ENCODE data around the gene DIAPH2.

DNA sequence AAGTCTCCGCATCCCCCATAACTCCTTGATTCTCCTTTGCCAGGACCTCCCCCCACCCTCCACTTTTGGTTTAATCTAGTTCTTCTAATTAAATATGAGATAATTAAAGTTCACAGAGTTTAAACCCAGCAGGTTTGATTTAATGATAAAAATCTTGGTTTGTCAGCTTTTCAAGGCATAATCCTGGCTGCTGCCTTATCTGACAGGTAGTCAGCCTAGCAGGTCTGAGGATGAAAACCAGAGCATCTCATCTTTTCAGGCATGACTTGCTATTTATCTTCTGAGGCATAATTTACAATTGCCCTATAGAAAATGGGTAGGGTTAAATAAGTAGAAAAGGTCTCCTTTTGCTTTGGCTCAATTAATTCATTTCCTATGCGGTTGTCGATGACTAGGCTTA is 790.3 kb downstream of the DIAPH2 start:
- TF ChIP-seq POLR2A (IDR thresholded peaks at IDR 0.05; ENCODE audit: extremely low read depth, insufficient read length) (no peak), CTCF (IDR thresholded peaks at IDR 0.05; ENCODE audit: low read depth, low read length) (no peak), MAX (IDR thresholded peaks at IDR 0.05; ENCODE audit: low read depth, low read length) (no peak)

Measured in NB4 (cell line).